DND-41 (cell line): ENCODE measurements around the gene METTL15.

Experiments
- EZH2 ChIP-seq: IDR thresholded peaks from 3 replicates; pipeline ENCODE4 v1.6.1; 2012; ENCODE audit warnings: borderline replicate concordance, low read depth, mild to moderate bottlenecking, moderate library complexity, low read length, inconsistent platforms; ENCODE audit not compliant: severe bottlenecking
- TF ChIP-seq, protein P1 (sequence below): IDR thresholded peaks from 2 replicates; pipeline ENCODE4 v1.5.1; 2012; ENCODE audit warnings: borderline replicate concordance, low read length, moderate library complexity, mild to moderate bottlenecking; ENCODE audit not compliant: poor library complexity, severe bottlenecking; ENCODE audit errors: extremely low read depth

DNA sequence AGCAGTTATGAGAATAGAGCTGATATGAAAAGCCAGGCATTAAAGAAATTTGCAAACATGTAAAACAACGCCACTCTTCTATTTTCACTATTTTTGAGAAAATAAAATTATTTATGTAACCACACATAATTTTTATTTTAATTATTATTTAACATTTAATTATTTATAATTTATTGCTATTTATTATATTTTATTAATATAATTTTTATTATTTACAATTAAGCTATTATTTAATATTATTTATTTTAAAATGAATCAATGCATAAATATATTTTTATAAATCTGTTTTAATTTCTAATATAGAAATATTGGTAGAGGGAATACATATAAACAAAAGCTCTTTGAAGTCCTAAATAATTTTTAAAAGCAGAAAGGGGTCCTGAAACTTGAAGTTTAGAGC is 36.9 kb upstream of the METTL15 start:
- TF ChIP-seq, protein P1, sequence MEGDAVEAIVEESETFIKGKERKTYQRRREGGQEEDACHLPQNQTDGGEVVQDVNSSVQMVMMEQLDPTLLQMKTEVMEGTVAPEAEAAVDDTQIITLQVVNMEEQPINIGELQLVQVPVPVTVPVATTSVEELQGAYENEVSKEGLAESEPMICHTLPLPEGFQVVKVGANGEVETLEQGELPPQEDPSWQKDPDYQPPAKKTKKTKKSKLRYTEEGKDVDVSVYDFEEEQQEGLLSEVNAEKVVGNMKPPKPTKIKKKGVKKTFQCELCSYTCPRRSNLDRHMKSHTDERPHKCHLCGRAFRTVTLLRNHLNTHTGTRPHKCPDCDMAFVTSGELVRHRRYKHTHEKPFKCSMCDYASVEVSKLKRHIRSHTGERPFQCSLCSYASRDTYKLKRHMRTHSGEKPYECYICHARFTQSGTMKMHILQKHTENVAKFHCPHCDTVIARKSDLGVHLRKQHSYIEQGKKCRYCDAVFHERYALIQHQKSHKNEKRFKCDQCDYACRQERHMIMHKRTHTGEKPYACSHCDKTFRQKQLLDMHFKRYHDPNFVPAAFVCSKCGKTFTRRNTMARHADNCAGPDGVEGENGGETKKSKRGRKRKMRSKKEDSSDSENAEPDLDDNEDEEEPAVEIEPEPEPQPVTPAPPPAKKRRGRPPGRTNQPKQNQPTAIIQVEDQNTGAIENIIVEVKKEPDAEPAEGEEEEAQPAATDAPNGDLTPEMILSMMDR: no peak
- no peak for TF ChIP-seq EZH2
